Loucy (cell line): ENCODE measurements around the gene KLC4.

Experiments
- EZH2phosphoT487 ChIP-seq: fragments of 200-600 bp; IDR thresholded peaks from 2 replicates; pipeline ENCODE4 v1.6.1; 2018; ENCODE audit warnings: antibody characterized with exemption, mild to moderate bottlenecking, moderate library complexity, borderline replicate concordance
- TF ChIP-seq, protein P1 (sequence below): fragments of 200-600 bp; sonication (generic); conservative IDR thresholded peaks from 2 replicates; pipeline ENCODE4 v1.5.1; 2014; ENCODE audit warnings: mild to moderate bottlenecking, antibody characterized with exemption, low read length

DNA sequence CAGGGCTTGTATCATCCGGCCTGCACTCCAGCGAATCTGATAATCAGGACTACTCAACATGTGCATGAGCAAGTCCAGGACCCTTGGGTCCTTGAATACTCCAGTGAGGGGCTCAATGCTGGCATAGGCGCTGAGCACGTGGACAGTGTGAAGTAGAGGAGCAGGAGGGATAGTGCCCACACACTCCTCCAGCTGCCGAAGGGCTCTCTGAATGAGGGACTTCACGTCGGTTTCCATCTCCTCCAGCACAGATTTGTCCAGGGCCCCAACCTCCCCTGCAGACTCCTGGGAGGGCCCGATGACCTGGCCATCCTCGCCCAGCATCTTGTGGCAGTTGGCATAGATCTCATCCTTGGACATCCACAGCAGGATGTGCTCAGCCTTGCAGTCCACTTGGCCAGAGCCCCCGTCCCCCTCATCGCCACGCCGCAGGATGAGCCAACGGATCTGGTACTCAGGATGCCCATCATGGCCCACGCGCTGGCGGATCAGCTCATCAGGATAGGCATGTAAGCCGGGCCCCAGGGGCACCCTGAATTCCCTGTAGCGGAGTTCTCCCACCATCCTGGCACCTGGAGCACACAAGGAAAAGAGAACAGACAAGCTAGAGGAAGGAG, 7.1 kb upstream of the KLC4 start:
- TF ChIP-seq, protein P1, sequence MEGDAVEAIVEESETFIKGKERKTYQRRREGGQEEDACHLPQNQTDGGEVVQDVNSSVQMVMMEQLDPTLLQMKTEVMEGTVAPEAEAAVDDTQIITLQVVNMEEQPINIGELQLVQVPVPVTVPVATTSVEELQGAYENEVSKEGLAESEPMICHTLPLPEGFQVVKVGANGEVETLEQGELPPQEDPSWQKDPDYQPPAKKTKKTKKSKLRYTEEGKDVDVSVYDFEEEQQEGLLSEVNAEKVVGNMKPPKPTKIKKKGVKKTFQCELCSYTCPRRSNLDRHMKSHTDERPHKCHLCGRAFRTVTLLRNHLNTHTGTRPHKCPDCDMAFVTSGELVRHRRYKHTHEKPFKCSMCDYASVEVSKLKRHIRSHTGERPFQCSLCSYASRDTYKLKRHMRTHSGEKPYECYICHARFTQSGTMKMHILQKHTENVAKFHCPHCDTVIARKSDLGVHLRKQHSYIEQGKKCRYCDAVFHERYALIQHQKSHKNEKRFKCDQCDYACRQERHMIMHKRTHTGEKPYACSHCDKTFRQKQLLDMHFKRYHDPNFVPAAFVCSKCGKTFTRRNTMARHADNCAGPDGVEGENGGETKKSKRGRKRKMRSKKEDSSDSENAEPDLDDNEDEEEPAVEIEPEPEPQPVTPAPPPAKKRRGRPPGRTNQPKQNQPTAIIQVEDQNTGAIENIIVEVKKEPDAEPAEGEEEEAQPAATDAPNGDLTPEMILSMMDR = no peak
- TF ChIP-seq EZH2phosphoT487 = no peak
